Prostate gland (tissue), 2 donors: ENCODE data around the gene SMAD7.

Experiments used
- CTCF ChIP-seq, 4 experiments: fragments of 200-600 bp in 2 of 4; fragments of 450-650 bp in 2 of 4; sonication (generic) in 2 of 4; IDR thresholded peaks; 1 replicate in 3 of 4; 2 replicates in 1 of 4; pipeline ENCODE4 v1.5.1; 2016 to 2019; ENCODE audit warnings: antibody characterized with exemption in 4 of 4, mild to moderate bottlenecking in 2 of 4, moderate library complexity in 2 of 4
- POLR2A ChIP-seq: fragments of 450-650 bp; IDR thresholded peaks from one replicate; pipeline ENCODE4 v1.6.1; 2016; ENCODE audit warnings: antibody characterized with exemption, mild to moderate bottlenecking

- TF ChIP-seq POLR2A (no peak), CTCF (IDR thresholded peaks at IDR 0.05) (no peak)
Measured at GRCh38 chr18:48934415-48934722, 16.4 kb downstream of the SMAD7 start.
